Mesothelial cell of epicardium (in vitro differentiated cells): ENCODE measurements around the gene LRRC59. TPM values are rescaled to one million over a fixed set of nuclear protein-coding genes. Genes with fewer than 3 reads are reported as not detected.
"Not testable (repeated sequence)": the region's sequence is repeated elsewhere in the genome, so short reads cannot be mapped to it uniquely, and the experiment has no call there.

Experiments
- DNase-seq, 2 experiments: peaks; one replicate each; pipeline ENCODE4 v3.0.0; 2021; ENCODE audit warnings: low spot score in 2 of 2; ENCODE audit not compliant: unreplicated experiment in 2 of 2
- H3K27ac Mint-ChIP-seq: 2 replicates; pipeline ENCODE4 v1.8.0; 2021; ENCODE audit warnings: mixed read lengths
- H3K27me3 Mint-ChIP-seq: 2 replicates; pipeline ENCODE4 v1.8.0; 2021; ENCODE audit warnings: low read depth, mixed read lengths
- H3K36me3 Mint-ChIP-seq: 2 replicates; pipeline ENCODE4 v1.8.0; 2021; ENCODE audit warnings: mixed read lengths
- H3K4me1 Mint-ChIP-seq: 2 replicates; pipeline ENCODE4 v1.8.0; 2021; ENCODE audit warnings: mixed read lengths
- H3K4me3 Mint-ChIP-seq: 2 replicates; pipeline ENCODE4 v1.8.0; 2021; ENCODE audit warnings: mild to moderate bottlenecking, moderate library complexity, mixed read lengths
- H3K9me3 Mint-ChIP-seq: 2 replicates; pipeline ENCODE4 v1.8.0; 2021; ENCODE audit warnings: mixed read lengths
- CTCF ChIP-seq: fragments of 200-600 bp; sonication (generic); IDR thresholded peaks from one replicate; pipeline ENCODE4 v1.5.0; 2021; ENCODE audit warnings: antibody characterized with exemption; ENCODE audit not compliant: unreplicated experiment
- total RNA-seq: library from RNA; stranded (reverse); gene quantifications from 3 replicates; pipeline ENCODE4 v1.2.1, GENCODE V29; 2021

LRRC59 gene
- total RNA-seq, 1 donor from 2014 or later: 60.7 TPM

GRCh38 chr17:50407921-50408320, 10.6 kb upstream of the LRRC59 start:
- Mint-ChIP-seq H3K36me3 (no peaks in the 10 kb centered on the region), H3K27me3 (peaks cover 12% of the 10 kb centered on the region), H3K4me3 (no peak overlapping the region), H3K9me3 (peaks cover 5% of the 10 kb centered on the region), H3K27ac (no peak overlapping the region), H3K4me1 (no peaks in the 10 kb centered on the region)
- no peak for TF ChIP-seq CTCF
- DNase-seq: no peak

- Mint-ChIP-seq H3K27ac (no peak overlapping the region), H3K4me1 (no peaks in the 10 kb centered on the region), H3K9me3 (no peaks in the 10 kb centered on the region), H3K36me3 (no peaks in the 10 kb centered on the region), H3K27me3 (peaks cover 12% of the 10 kb centered on the region), H3K4me3 (no peak overlapping the region)
- no peak for DNase-seq
- no peak for TF ChIP-seq CTCF
These were observed 9.3 kb upstream of the LRRC59 start for GRCh38 chr17:50406578-50406977.

- H3K36me3 Mint-ChIP-seq, H3K27ac Mint-ChIP-seq, H3K4me1 Mint-ChIP-seq, H3K4me3 Mint-ChIP-seq, DNase-seq, H3K9me3 Mint-ChIP-seq: not testable (repeated sequence)
- peaks cover 12% of the 10 kb centered on the region for H3K27me3 Mint-ChIP-seq
These were observed 8.0 kb upstream of the LRRC59 start for GRCh38 chr17:50405351-50405750.

- not testable (repeated sequence) for DNase-seq, H3K9me3 Mint-ChIP-seq, H3K4me3 Mint-ChIP-seq, H3K27me3 Mint-ChIP-seq, H3K27ac Mint-ChIP-seq, H3K36me3 Mint-ChIP-seq
- H3K4me1 Mint-ChIP-seq: peaks cover 20% of the 10 kb centered on the region
These were observed 2.3 kb upstream of the LRRC59 start for GRCh38 chr17:50399591-50399990.

GRCh38 chr17:50398672-50399071, 1.3 kb upstream of the LRRC59 start:
- H3K4me1 Mint-ChIP-seq: peaks cover 20% of the 10 kb centered on the region
- H3K36me3 Mint-ChIP-seq, H3K4me3 Mint-ChIP-seq, H3K27ac Mint-ChIP-seq, H3K9me3 Mint-ChIP-seq, H3K27me3 Mint-ChIP-seq, DNase-seq: not testable (repeated sequence)

- H3K4me1 Mint-ChIP-seq: peaks cover 20% of the 10 kb centered on the region
- no peak for DNase-seq
- H3K36me3 Mint-ChIP-seq: peaks cover 4% of the 10 kb centered on the region
- H3K4me3 Mint-ChIP-seq: peak overlapping the region; percentile 83
- H3K27me3 Mint-ChIP-seq: no peaks in the 10 kb centered on the region
- no peaks in the 10 kb centered on the region for H3K9me3 Mint-ChIP-seq
- no peak for TF ChIP-seq CTCF
- H3K27ac Mint-ChIP-seq: peak overlapping the region; percentile 78
These were observed 579 bp upstream of the LRRC59 start for GRCh38 chr17:50397919-50398285.

GRCh38 chr17:50396261-50397110, 837 bp downstream of the LRRC59 start:
- TF ChIP-seq CTCF: no peak
- DNase-seq: no peak
- Mint-ChIP-seq H3K27ac (peak overlapping the region; percentile 91), H3K4me3 (peak overlapping the region; percentile 83), H3K36me3 (peaks cover 13% of the 10 kb centered on the region), H3K9me3 (no peaks in the 10 kb centered on the region), H3K4me1 (peaks cover 20% of the 10 kb centered on the region), H3K27me3 (no peaks in the 10 kb centered on the region)
